Loucy (cell line): ENCODE results near the gene ARG2.

Experiments
- H2AFZ ChIP-seq: fragments of 200-600 bp; sonication (generic); 2 replicates; pipeline ENCODE4 v1.6.0; 2016; ENCODE audit warnings: antibody characterized with exemption, mild to moderate bottlenecking, low read length, moderate library complexity
- H3F3A ChIP-seq: fragments of 200-600 bp; 2 replicates; pipeline ENCODE4 v1.6.0; 2016; ENCODE audit warnings: antibody characterized with exemption, low read depth, mild to moderate bottlenecking
- H3K27me3 ChIP-seq: fragments of 200-600 bp; sonication (generic); 2 replicates; pipeline ENCODE4 v1.6.1; 2014; ENCODE audit warnings: low read length, mild to moderate bottlenecking; ENCODE audit not compliant: insufficient read depth, poor library complexity, severe bottlenecking
- H3K36me3 ChIP-seq: fragments of 200-600 bp; sonication (generic); 2 replicates; pipeline ENCODE4 v1.6.1; 2016; ENCODE audit warnings: low read length; ENCODE audit not compliant: insufficient read depth
- H3K4me1 ChIP-seq: fragments of 200-600 bp; sonication (generic); 2 replicates; pipeline ENCODE4 v1.5.1; 2014; ENCODE audit warnings: low read length, mild to moderate bottlenecking; ENCODE audit not compliant: insufficient read depth, poor library complexity, severe bottlenecking
- H3K4me2 ChIP-seq: fragments of 200-600 bp; sonication (generic); 2 replicates; pipeline ENCODE4 v1.6.0; 2014; ENCODE audit warnings: antibody characterized with exemption, low read length, low read depth, mild to moderate bottlenecking; ENCODE audit not compliant: poor library complexity, severe bottlenecking
- H3K4me3 ChIP-seq: fragments of 200-600 bp; sonication (generic); 2 replicates; pipeline ENCODE4 v1.5.1; 2014; ENCODE audit warnings: low read length, mild to moderate bottlenecking, mixed read lengths; ENCODE audit not compliant: poor library complexity, severe bottlenecking
- H3K79me2 ChIP-seq: fragments of 200-600 bp; sonication (generic); 2 replicates; pipeline ENCODE4 v1.6.1; 2014; ENCODE audit warnings: low read length; ENCODE audit not compliant: insufficient read depth
- H3K9ac ChIP-seq: fragments of 200-600 bp; sonication (generic); 2 replicates; pipeline ENCODE4 v1.6.0; 2014; ENCODE audit warnings: mild to moderate bottlenecking, low read depth, low read length, moderate library complexity; ENCODE audit not compliant: poor library complexity, severe bottlenecking
- H3K9me2 ChIP-seq: fragments of 200-600 bp; sonication (generic); replicated peaks from 2 replicates; pipeline ENCODE4 v1.6.1; 2016; ENCODE audit warnings: low read depth, low read length, mixed read lengths
- H3K9me3 ChIP-seq: fragments of 200-600 bp; sonication (generic); 2 replicates; pipeline ENCODE4 v1.6.1; 2014; ENCODE audit warnings: mild to moderate bottlenecking, antibody characterized with exemption, low read length, low read depth; ENCODE audit not compliant: insufficient read depth
- H4K20me1 ChIP-seq: fragments of 200-600 bp; sonication (generic); 2 replicates; pipeline ENCODE4 v1.6.0; 2014; ENCODE audit warnings: antibody characterized with exemption, low read length, mild to moderate bottlenecking; ENCODE audit not compliant: insufficient read depth, poor library complexity, severe bottlenecking
- EZH2phosphoT487 ChIP-seq: fragments of 200-600 bp; IDR thresholded peaks from 2 replicates; pipeline ENCODE4 v1.6.1; 2018; ENCODE audit warnings: antibody characterized with exemption, mild to moderate bottlenecking, moderate library complexity, borderline replicate concordance
- TF ChIP-seq, protein P1 (sequence below): fragments of 200-600 bp; sonication (generic); conservative IDR thresholded peaks from 2 replicates; pipeline ENCODE4 v1.5.1; 2014; ENCODE audit warnings: mild to moderate bottlenecking, antibody characterized with exemption, low read length

ARG2 gene

DNA sequence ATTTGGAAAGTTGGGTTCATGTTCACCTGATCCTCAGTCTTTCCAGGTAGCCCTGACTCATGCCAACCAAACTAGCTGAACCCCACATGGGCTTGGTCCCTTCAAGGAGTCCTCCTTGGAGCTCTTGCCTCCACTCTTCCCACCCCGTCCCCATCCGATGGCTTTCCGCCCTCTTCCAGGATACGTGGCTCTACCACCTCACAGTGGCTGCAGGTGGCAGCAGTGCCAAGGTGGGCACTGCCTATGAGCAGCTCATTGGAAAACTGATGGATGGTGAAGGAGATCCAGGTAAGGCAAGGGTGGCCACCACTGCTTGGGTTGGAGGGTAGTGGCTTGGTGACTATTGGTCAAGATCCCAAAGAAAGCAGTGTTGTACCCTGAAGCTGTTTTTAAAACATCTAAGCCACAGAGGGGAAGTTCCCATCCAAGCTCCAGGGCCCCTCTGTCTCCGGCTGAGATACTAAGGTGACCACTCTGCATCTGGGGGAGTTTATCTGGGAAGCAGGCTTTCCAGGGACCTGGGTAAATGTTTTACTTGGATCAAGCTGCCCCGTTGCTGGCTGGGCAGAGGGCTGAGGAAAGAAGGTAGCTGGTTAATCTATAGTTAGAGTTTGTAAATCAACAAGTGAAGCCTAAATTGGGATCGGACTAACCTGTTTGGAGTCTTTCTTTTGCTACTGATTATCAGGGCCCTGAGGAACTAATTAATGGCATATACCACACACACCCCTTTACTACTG lies 43.3 kb upstream of the ARG2 start:
- Histone ChIP-seq H4K20me1 (no peaks in the 10 kb centered on the region), H3K79me2 (no peaks in the 10 kb centered on the region), H3K36me3 (no peaks in the 10 kb centered on the region), H3K9ac (no peak overlapping the region), H3K27me3 (no peaks in the 10 kb centered on the region), H3K9me2 (no peaks in the 10 kb centered on the region), H3K4me2 (no peak overlapping the region), H3K4me1 (no peaks in the 10 kb centered on the region), H3K9me3 (no peaks in the 10 kb centered on the region), H3F3A (no peaks in the 10 kb centered on the region), H3K4me3 (no peak overlapping the region), H2AFZ (no peak overlapping the region)
- TF ChIP-seq, protein P1, sequence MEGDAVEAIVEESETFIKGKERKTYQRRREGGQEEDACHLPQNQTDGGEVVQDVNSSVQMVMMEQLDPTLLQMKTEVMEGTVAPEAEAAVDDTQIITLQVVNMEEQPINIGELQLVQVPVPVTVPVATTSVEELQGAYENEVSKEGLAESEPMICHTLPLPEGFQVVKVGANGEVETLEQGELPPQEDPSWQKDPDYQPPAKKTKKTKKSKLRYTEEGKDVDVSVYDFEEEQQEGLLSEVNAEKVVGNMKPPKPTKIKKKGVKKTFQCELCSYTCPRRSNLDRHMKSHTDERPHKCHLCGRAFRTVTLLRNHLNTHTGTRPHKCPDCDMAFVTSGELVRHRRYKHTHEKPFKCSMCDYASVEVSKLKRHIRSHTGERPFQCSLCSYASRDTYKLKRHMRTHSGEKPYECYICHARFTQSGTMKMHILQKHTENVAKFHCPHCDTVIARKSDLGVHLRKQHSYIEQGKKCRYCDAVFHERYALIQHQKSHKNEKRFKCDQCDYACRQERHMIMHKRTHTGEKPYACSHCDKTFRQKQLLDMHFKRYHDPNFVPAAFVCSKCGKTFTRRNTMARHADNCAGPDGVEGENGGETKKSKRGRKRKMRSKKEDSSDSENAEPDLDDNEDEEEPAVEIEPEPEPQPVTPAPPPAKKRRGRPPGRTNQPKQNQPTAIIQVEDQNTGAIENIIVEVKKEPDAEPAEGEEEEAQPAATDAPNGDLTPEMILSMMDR: no peak
- no peak for TF ChIP-seq EZH2phosphoT487

DNA sequence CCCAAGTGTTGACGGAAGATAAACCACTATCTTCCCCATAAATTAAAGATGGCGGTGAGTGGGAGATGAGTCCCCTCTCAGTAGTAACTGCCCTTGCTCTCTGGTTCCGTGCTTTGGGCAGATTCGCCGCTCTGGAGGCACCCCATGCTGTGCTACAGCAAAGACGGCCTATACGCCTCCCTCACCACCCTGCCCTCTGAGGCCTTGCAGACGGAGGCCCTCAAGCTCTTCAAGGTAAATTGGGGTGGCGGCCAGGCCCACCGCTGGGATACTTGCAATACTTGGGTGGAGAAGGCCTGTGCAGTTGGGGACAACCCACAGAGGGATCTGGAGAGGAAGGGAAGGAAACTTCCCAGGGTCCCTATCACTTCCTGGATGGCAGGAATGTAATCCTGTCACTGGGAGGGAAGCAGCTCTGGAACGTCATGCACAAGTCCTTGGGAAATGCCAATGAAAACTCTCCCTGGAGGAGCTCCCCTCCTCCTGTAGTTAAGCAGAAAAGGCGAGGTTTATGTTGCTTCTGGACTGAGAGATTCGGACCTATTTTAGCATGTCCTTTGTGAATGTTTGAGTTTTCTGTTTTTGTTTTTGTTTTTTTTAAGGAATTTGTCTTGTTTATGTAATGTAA lies 42.4 kb upstream of the ARG2 start:
- H3K9me3 ChIP-seq: no peaks in the 10 kb centered on the region
- H4K20me1 ChIP-seq: no peaks in the 10 kb centered on the region
- H3K4me3 ChIP-seq: no peak overlapping the region
- no peaks in the 10 kb centered on the region for H3K9me2 ChIP-seq
- H3K27me3 ChIP-seq: no peaks in the 10 kb centered on the region
- H2AFZ ChIP-seq: no peak overlapping the region
- H3F3A ChIP-seq: no peaks in the 10 kb centered on the region
- no peak overlapping the region for H3K9ac ChIP-seq
- H3K79me2 ChIP-seq: no peaks in the 10 kb centered on the region
- TF ChIP-seq, protein P1: no peak
- no peak for TF ChIP-seq EZH2phosphoT487
- no peak overlapping the region for H3K4me2 ChIP-seq
- H3K4me1 ChIP-seq: no peaks in the 10 kb centered on the region
- no peaks in the 10 kb centered on the region for H3K36me3 ChIP-seq

DNA sequence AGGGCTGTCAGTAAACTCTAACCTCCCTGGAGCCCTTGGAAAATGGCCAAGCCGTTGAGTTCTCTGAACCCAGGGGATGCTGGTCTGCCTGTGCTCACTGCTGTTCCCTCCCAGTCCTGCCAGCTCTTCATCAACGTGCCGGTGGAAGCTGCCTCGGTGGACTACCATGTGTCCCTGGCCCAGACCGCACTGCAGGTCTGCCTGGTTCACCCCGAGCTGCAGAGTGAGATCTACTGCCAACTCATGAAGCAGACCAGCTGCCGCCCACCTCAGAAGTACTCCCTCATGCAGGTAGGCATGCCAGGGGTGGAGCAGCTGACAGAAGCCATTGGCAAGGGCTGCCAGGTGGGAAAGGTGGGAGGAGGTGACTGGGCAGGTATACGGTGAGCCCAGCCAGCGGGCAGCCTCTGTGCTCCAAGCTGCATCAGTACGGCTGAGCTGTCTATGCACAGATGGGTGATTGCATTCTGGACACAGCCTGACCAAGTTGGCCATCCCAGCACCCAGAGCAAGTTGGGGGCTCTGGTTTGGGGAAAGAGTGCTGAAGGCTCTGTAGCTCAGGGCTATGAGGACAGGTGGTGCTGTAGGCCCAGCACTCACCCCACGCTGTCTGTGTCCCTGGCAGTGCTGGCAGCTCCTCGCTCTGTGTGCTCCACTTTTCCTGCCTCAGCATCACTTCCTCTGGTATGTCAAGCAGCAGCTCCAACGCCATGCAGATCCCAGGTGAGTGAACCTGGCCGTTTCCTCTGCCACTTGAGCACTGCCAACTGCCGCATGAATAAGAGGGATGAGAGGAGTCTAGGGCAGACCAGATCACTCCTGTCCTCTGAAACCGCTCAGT lies 41.6 kb upstream of the ARG2 start:
- Histone ChIP-seq H3K9me2 (no peaks in the 10 kb centered on the region), H3K9me3 (no peaks in the 10 kb centered on the region), H3K27me3 (no peaks in the 10 kb centered on the region), H3K9ac (no peak overlapping the region), H4K20me1 (no peaks in the 10 kb centered on the region), H2AFZ (no peak overlapping the region), H3K79me2 (no peaks in the 10 kb centered on the region), H3K4me1 (no peaks in the 10 kb centered on the region), H3K4me2 (no peak overlapping the region), H3K36me3 (no peaks in the 10 kb centered on the region), H3F3A (no peaks in the 10 kb centered on the region), H3K4me3 (no peak overlapping the region)
- TF ChIP-seq, protein P1: no peak
- no peak for TF ChIP-seq EZH2phosphoT487
